Endothelial cell of umbilical vein (primary cell): ENCODE data around the gene EIF5B. TPM values are rescaled to one million over a fixed set of nuclear protein-coding genes. Genes with fewer than 3 reads are reported as not detected.

ENCODE experiments used
- BruUV-seq: library from RNA; stranded (reverse); fragments of 400-500 nt; replicated peaks from 2 replicates; lab custom pipeline; 2021; lab: Mats Ljungman, UMichigan
- CTCF ChIA-PET: fragments of 300-600, 350-600 bp; sonication (Branson Sonifier 250); formaldehyde crosslinking; loops from one replicate; lab custom pipeline; 2021; ENCODE audit warnings: antibody characterized with exemption, inconsistent platforms; lab: Charles Lee
- POLR2A ChIA-PET: fragments of 300-600, 350-600 bp; sonication (Branson Sonifier 250); formaldehyde crosslinking; loops from one replicate; lab custom pipeline; 2021; ENCODE audit warnings: antibody characterized with exemption, inconsistent platforms; lab: Charles Lee
- DNase-seq: peaks from one replicate; pipeline ENCODE4 v3.0.0-alpha.2; 2011; ENCODE audit warnings: low read depth, low spot score
- FAIRE-seq: peaks from 2 replicates; lab custom pipeline; 2011; peaks lifted over from hg19 to GRCh38; lab: Jason Lieb, UNC
- H2AFZ ChIP-seq: 2 replicates; pipeline ENCODE4 v1.6.0; 2012; ENCODE audit warnings: low read depth, low read length, control low read depth, inconsistent platforms
- H3K27ac ChIP-seq: 2 replicates; pipeline ENCODE4 v1.5.1; 2011; ENCODE audit warnings: low read depth, mild to moderate bottlenecking, control low read depth, low read length, moderate library complexity; ENCODE audit not compliant: insufficient read depth
- H3K27me3 ChIP-seq, 2 experiments: 2 replicates each; pipeline versions ENCODE4 v1.6.0 to v1.6.1; 2011; ENCODE audit warnings: low read length in 2 of 2, mixed read lengths in 1 of 2; ENCODE audit not compliant: control insufficient read depth in 2 of 2, insufficient read depth in 2 of 2
- H3K36me3 ChIP-seq, 2 experiments: 2 replicates in 1 of 2; 3 replicates in 1 of 2; pipeline ENCODE4 v1.5.1; 2011; ENCODE audit warnings: low read length in 2 of 2, mild to moderate bottlenecking in 1 of 2, moderate library complexity in 1 of 2; ENCODE audit not compliant: control insufficient read depth in 2 of 2, insufficient read depth in 2 of 2; ENCODE audit errors: extremely low read depth in 1 of 2
- H3K4me1 ChIP-seq: 3 replicates; pipeline ENCODE4 v1.5.1; 2011; ENCODE audit warnings: mild to moderate bottlenecking, low read length; ENCODE audit not compliant: control insufficient read depth, insufficient read depth; ENCODE audit errors: extremely low read depth
- H3K4me2 ChIP-seq: 2 replicates; pipeline ENCODE4 v1.6.1; 2011; ENCODE audit warnings: low read length, control low read depth, mixed read lengths; ENCODE audit not compliant: insufficient read depth
- H3K4me3 ChIP-seq, 3 experiments: fragments of 200-600 bp in 1 of 3; sonication (generic), shearing (Covaris generic) in 1 of 3; replicated peaks in 1 of 3; 2 replicates each; pipeline ENCODE4 v1.5.1; 2011 to 2016; ENCODE audit warnings: control low read depth in 3 of 3, low read length in 3 of 3, mild to moderate bottlenecking in 2 of 3, inconsistent platforms in 1 of 3, low read depth in 1 of 3, moderate library complexity in 1 of 3; ENCODE audit not compliant: insufficient read depth in 1 of 3
- H3K79me2 ChIP-seq: 2 replicates; pipeline ENCODE4 v1.6.0; 2012; ENCODE audit warnings: low read length, inconsistent platforms; ENCODE audit not compliant: control insufficient read depth, insufficient read depth
- H3K9ac ChIP-seq: replicated peaks from 2 replicates; pipeline ENCODE3; 2011; ENCODE audit warnings: low read length, control low read depth; ENCODE audit not compliant: insufficient read depth; ENCODE audit errors: extremely low read depth
- H3K9me1 ChIP-seq: replicated peaks from 3 replicates; pipeline ENCODE4 v1.6.0; 2011; ENCODE audit warnings: mild to moderate bottlenecking, low read length; ENCODE audit not compliant: control insufficient read depth, insufficient read depth; ENCODE audit errors: extremely low read depth
- H3K9me3 ChIP-seq: replicated peaks from 2 replicates; pipeline ENCODE4 v1.5.1; 2012; ENCODE audit warnings: low read length, inconsistent platforms; ENCODE audit not compliant: control insufficient read depth, insufficient read depth
- H4K20me1 ChIP-seq: replicated peaks from 2 replicates; pipeline ENCODE3; 2011; ENCODE audit warnings: mild to moderate bottlenecking, low read length; ENCODE audit not compliant: control insufficient read depth, insufficient read depth; ENCODE audit errors: extremely low read depth
- CTCF ChIP-seq, 2 donors: IDR thresholded peaks; 1 replicate in 1 of 2; 2 replicates in 1 of 2; pipeline ENCODE4 v1.5.1; 2011; ENCODE audit warnings: low read length in 2 of 2, mild to moderate bottlenecking in 2 of 2, moderate library complexity in 2 of 2, control low read depth in 1 of 2, inconsistent platforms in 1 of 2, low read depth in 1 of 2; ENCODE audit not compliant: insufficient read depth in 1 of 2; ENCODE audit errors: extremely low read depth in 1 of 2
- EZH2 ChIP-seq: IDR thresholded peaks from 2 replicates; pipeline ENCODE4 v1.6.1; 2012; ENCODE audit warnings: borderline replicate concordance, low read depth, mild to moderate bottlenecking, moderate library complexity, low read length, inconsistent platforms; ENCODE audit not compliant: severe bottlenecking
- FOS ChIP-seq: IDR thresholded peaks from 2 replicates; pipeline ENCODE4 v1.6.1; 2011; ENCODE audit warnings: mild to moderate bottlenecking, low read length, moderate library complexity, borderline replicate concordance; ENCODE audit not compliant: insufficient read depth
- GATA2 ChIP-seq: IDR thresholded peaks from 2 replicates; pipeline ENCODE4 v1.7.0; 2011; ENCODE audit warnings: low read depth, mild to moderate bottlenecking, moderate library complexity, mixed read lengths, low read length; ENCODE audit not compliant: insufficient read length, insufficient read depth
- JUN ChIP-seq: IDR thresholded peaks from 2 replicates; pipeline ENCODE4 v1.6.1; 2011; ENCODE audit warnings: borderline replicate concordance, low read depth; ENCODE audit not compliant: insufficient read length, insufficient read depth
- MAX ChIP-seq: IDR thresholded peaks from 2 replicates; pipeline ENCODE4 v1.6.1; 2011; ENCODE audit not compliant: insufficient read depth, insufficient read length
- MYC ChIP-seq: IDR thresholded peaks from one replicate; pipeline ENCODE4 v1.6.1; 2011; ENCODE audit warnings: mild to moderate bottlenecking, low read depth, low read length
- POLR2A ChIP-seq: IDR thresholded peaks from 2 replicates; pipeline ENCODE4 v1.6.1; 2012; ENCODE audit warnings: low read depth, mild to moderate bottlenecking, control low read depth, low read length
- POLR2AphosphoS5 ChIP-seq: IDR thresholded peaks from 2 replicates; pipeline ENCODE4 v1.6.1; 2012; ENCODE audit warnings: low read depth, mild to moderate bottlenecking, control low read depth, low read length, moderate library complexity; ENCODE audit not compliant: insufficient read depth
- dilution Hi-C: fragments of 300-500 bp; cut with MboI; formaldehyde crosslinking; loops from one replicate; pipeline ENCODE4 v1.15.0; 2019; ENCODE audit warnings: low sequenced_read_pairs; ENCODE audit not compliant: extremely low pct_ligation_motif_present
- intact Hi-C: fragments of 100-400 bp; cut with micrococcal nuclease; formaldehyde crosslinking; loops from one replicate; pipeline ENCODE4 v1.10.0; 2022
- polyA plus RNA-seq, 4 experiments: library from polyadenylated mRNA; depleted of rRNA in 3 of 4; stranded (reverse) in 3 of 4; unstranded in 1 of 4; fragments of >200 nt; gene quantifications; 2 replicates each; pipeline versions ENCODE4 v1.2.1 to v1.2.3, GENCODE V29; 2011 to 2012; ENCODE audit warnings: missing spikeins in 1 of 4
- total RNA-seq: library from RNA; stranded (reverse); gene quantifications from 2 replicates; pipeline ENCODE4 v1.2.3, GENCODE V29; 2021

EIF5B gene
- total and polyA plus RNA-seq, 2 donors (not counting 3 experiments of a cell fraction or from before 2014, with no cell fraction given): 10.1 to 54.5 TPM

- Histone ChIP-seq H3K9ac (no peak overlapping the region), H3K4me2 (no peak overlapping the region), H3K79me2 (peaks cover 76% of the 10 kb centered on the region), H3K4me3 (no peak overlapping the region), H2AFZ (no peak overlapping the region), H3K9me3 (no peaks in the 10 kb centered on the region), H4K20me1 (peaks cover 2% of the 10 kb centered on the region), H3K4me1 (no peaks in the 10 kb centered on the region), H3K9me1 (peaks cover 2% of the 10 kb centered on the region), H3K36me3 (no peaks in the 10 kb centered on the region), H3K27ac (no peak overlapping the region), H3K27me3 (no peaks in the 10 kb centered on the region)
- TF ChIP-seq POLR2A (no peak), MYC (no peak), CTCF (IDR thresholded peaks at IDR 0.05; ENCODE audit: extremely low read depth in 1 of 2, insufficient read depth in 1 of 2, low read depth in 1 of 2, low read length in 2 of 2) (no peak), JUN (no peak), MAX (no peak), EZH2 (no peak), POLR2AphosphoS5 (no peak), FOS (no peak), GATA2 (no peak)
- dilution Hi-C loops (no loop called here), intact Hi-C loops (no loop called here)
- CTCF ChIA-PET: interaction anchor here (0.7 to 1.9 kb wide), 3 partner anchors 8 to 19 kb away, joined by 3 to 7 read pairs (median 5); no protein-coding TSS in a partner anchor
- no TSS peak for BruUV-seq
- POLR2A ChIA-PET: no interaction called here
- no peak for DNase-seq
- no peak for FAIRE-seq
These were observed 19.7 kb downstream of the EIF5B start for GRCh38 chr2:99356853-99357252.
